NCI-H2196 (cell line): ENCODE measurements around the gene COA5.

Experiments used
- DNase-seq: peaks from one replicate; lab custom pipeline; 2025; ENCODE audit not compliant: unreplicated experiment; lab: John Stamatoyannopoulos, UW

COA5 gene

DNA sequence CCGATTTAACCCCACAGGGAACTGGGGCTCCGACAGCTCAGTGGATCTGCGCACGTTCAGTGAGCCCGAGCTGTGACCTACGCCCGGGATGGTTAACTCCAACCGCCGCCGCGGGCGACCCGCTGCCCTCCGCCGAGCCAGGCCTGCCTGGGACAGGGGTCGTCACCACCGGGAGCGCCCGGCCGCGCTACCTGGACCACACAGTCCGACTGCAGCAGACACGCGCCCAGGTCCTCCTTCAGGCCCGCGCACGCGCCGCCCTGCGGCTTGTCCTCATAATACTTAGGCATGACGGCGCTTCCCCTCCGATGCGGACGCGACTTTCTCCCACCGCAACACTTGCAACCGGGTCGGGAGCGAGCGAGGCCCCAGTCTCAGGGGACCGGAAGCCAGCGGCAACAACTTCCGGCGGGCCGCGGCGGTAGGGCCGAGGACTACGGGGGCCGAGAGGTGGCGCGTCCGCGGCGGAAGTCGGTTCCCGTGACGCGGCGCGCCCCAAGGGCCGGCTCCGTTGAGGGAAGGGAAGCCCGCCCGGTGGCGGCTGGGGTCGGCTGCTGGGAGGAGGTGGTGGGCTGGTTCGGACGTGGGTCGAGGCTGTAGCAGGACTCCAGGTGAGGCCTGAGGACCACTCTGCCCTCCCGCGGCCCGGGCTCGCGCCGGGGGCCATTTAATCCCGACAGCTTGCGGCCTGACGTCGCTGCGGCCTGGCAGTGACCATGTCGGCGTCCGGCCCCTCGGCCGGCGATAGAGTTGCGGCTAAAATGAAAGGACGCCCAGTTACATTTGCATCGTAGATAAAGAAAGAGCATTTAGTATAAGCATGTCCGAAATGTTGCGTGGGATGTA lies at the start of gene COA5, which contains the start of gene UNC50:
Gene COA5, minus strand, starts transcription at position 397 of the 846 bp plus-strand sequence. Its CDS starts 107 bp downstream, at position 290.
Gene UNC50, plus strand, starts transcription at position 474 of the 846 bp plus-strand sequence. CDS start 1,171 bp downstream, outside the sequence.
- peak; percentile 89 for DNase-seq

DNA sequence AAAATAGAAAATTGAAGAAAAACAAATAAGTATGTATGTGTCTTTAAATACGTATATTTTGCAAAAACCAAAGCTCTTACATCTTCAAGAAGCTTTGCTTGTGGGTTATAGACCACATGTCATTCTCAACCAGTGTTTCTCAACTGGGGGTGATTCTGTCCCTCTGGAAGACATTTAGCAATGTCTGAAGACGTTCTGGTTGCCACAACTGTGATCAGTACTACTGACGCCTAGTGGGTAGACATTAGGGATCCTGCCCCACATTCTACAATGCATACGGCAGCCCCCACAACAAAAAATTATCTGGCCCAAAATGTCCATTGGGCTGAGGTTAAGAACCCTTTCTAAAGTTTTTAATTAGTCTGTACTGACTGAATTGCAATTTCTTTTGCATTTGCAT lies 48.5 kb upstream of the COA5 start:
- DNase-seq: no peak

- DNase-seq: no peak
These were observed 46.6 kb upstream of the COA5 start for GRCh38 chr2:98654699-98655495.

DNA sequence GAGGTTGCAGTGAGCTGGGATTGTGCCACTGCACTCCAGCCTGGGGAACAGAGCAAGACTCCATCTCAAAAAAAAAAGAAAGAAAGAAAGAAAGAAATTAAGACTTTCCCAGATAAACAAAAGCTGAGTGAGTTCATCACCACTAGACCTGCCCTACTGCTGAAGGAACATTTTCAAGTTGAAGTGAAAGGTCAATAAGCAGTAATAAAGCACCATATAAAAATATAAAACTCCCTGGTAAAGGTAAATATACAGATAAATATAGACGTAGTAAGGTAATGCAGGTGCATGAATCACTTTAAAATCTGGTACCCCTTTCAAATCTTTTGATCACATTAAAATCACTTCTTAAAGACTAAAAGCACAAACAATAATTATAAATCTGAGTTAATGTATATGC lies 42.7 kb upstream of the COA5 start:
- no peak for DNase-seq

DNA sequence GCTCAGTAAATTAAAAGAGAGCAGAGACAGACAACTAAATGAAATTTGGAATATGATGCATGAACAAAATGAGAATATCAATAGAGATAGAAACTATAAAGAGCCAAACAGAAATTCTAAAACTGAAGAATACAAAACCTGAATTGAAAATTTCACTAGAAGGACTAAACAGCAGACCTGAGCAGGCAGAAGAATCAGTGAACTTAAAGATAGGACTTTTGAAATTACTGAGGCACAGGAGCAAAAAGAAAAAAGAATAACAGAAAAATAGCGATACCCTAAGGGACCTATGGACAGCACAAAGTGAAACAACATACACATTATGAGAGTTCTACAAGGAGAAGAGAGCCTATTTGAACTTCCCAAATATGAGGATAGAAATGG lies 41.7 kb upstream of the COA5 start:
- no peak for DNase-seq

- DNase-seq: peak; percentile 77
These were observed 41.1 kb upstream of the COA5 start for GRCh38 chr2:98649135-98649991.

GRCh38 chr2:98648451-98648850 lies 40.1 kb upstream of the COA5 start:
- DNase-seq: no peak

DNA sequence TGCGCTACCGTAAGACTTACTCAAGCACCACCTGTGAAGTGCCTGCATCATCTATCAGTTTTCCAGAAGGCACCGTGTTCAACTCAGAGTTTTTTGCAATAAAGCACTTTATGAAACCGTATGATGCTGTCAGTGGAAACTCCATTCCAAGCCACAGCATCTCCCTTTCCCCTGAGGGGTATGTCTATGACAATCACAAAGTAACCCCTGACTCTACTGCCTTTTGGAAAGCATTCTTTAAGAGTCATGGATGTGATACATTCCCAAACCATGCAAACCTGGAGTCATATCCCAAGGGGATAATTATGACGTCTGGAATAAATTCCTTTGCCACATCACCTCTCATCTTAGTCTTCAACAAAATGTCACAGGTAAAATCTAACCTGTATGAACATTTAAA lies 39.3 kb upstream of the COA5 start:
- DNase-seq: no peak

DNA sequence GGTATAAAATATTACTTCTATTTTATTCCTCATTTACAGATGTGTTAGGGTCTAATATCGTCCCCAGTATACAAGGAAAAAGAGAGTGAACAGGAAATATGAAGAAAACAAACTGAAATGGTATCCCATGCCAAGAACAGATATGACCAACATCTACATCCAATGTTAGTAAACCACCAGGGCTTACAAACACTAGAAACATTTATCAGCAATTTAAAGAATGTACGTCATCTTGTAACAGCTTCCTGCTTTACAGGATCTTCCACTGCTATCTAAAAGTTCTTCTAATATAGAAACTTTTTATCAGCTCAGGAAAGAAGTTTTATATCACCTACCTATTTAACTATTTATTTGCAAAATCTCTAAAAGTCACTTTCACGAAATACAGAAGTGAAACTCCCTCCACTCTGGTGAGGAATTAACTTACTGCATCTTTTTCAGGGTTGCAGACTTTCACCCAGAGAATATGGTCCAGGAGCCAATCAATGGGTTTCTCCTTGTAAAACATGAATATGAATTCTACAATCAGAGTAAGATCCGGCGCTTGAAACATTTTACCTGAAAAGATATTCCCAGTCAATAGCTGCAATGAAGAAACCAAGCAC lies 35.3 kb upstream of the COA5 start:
- DNase-seq: no peak

- no peak for DNase-seq
These were observed 29.3 kb upstream of the COA5 start for GRCh38 chr2:98637401-98638147.

GRCh38 chr2:98634406-98635092 lies 26.2 kb upstream of the COA5 start:
- DNase-seq: no peak

DNA sequence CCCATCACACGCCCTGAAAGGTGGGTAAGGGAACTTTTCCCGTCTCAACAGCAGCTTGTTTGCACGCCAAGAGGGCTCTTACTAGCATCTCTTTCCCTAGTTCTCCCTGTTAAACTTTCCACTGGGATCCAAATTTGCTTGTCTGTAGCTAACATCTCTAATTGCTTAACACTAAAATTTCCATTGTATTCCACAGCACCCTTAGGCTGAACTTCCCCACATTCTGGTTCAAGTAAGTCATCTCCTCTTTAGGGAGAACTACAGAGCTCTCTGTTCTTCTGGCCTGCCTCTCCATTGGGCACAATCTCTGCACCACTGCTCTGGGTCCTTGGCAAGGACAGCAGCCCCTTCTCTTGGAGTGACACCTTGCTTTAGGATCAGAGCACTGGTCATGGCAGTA lies 24.0 kb upstream of the COA5 start:
- no peak for DNase-seq

- peak; percentile 38 for DNase-seq
These were observed 15.3 kb upstream of the COA5 start for GRCh38 chr2:98623657-98624056.

DNA sequence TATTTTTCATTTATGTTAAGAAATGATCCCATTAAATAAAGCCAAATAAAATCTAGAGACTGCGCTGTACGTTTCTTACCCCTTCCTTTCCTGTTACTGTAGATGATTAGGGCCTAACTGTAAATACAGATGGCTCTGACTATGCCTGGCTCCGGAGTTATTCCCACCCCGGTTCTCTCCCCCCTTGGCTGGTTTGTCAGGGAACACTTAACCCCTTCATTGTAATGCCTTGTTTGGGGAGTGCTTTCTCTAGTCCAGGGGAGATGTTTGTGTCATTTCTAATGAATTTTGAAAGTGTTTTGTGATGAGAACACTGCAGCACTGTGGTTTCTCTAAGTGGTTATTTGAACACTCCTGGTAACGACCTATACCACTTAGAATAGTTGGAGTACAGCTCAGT lies 8.8 kb upstream of the COA5 start:
- DNase-seq: no peak

- DNase-seq: no peak
These were observed 7.2 kb upstream of the COA5 start for GRCh38 chr2:98615481-98615880.

GRCh38 chr2:98614024-98614739 lies 5.9 kb upstream of the COA5 start:
- no peak for DNase-seq

DNA sequence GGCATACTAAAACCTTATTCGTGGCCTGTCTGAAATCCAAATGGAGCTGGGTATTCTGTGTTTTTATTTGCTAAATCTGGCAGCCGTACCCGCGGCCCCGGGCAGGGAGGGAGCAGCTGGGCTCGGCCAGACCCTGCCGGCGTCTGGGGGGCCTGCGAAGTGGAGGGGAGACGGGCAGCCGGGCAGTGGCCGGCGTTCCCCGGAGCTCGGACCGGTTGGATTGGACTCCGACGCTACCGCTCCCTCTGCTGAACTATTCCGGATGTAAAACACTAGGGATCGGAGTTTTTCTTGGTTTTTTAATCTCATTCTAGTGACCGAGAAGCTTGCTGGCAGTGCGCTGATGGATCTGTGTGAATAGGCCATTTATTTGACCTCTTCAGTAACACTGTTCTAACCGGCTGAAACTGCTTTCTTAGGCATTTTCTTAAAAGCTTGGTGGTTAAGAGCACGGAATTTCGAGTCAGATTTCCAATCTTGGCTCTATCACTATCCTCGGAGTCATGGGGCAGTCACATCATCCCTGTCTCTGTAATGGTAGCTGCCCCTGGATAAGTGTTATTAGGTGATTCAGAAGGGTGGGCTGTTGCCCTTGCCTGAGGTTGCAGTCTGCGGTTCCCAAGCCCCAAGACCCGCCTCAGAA lies 771 bp upstream of the COA5 start:
- no peak for DNase-seq

- no peak for DNase-seq
These were observed 584 bp downstream of the COA5 start for GRCh38 chr2:98607741-98608115.
